ENCODE measurements around the gene C12orf57. TPM values are rescaled to one million over a fixed set of nuclear protein-coding genes. Genes with fewer than 3 reads are reported as not detected.

C12orf57 gene
- total and polyA plus RNA-seq, 9 of the 15 experiments (the other 6 are each of a cell fraction or from before 2014, with no cell fraction given) = 26.7 to 191 (median 107) TPM

- TF ChIP-seq HDAC3 (IDR thresholded peaks at IDR 0.05; ENCODE audit: borderline replicate concordance, partially characterized antibody) = no peak
- TF ChIP-seq, protein P1, sequence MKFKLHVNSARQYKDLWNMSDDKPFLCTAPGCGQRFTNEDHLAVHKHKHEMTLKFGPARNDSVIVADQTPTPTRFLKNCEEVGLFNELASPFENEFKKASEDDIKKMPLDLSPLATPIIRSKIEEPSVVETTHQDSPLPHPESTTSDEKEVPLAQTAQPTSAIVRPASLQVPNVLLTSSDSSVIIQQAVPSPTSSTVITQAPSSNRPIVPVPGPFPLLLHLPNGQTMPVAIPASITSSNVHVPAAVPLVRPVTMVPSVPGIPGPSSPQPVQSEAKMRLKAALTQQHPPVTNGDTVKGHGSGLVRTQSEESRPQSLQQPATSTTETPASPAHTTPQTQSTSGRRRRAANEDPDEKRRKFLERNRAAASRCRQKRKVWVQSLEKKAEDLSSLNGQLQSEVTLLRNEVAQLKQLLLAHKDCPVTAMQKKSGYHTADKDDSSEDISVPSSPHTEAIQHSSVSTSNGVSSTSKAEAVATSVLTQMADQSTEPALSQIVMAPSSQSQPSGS (CRISPR knock-in tag; IDR thresholded peaks at IDR 0.05) = no peak
- TF ChIP-seq HDAC8 (tag; IDR thresholded peaks at IDR 0.05) = no peak
- no peak for TF ChIP-seq MXD1 (CRISPR knock-in tag; IDR thresholded peaks at IDR 0.05; ENCODE audit: borderline replicate concordance, poor library complexity, severe bottlenecking)
- no peak for TF ChIP-seq KAT2B (IDR thresholded peaks at IDR 0.05; ENCODE audit: low read depth, low read length)
Measured at GRCh38 chr12:6980740-6981139, 36.9 kb downstream of the C12orf57 start (continued).

- Histone ChIP-seq H3K9me1 (ENCODE audit: control insufficient read depth, insufficient read depth, low read length) (no peaks in the 10 kb centered on the region), H3K9me3 (replicated peaks; ENCODE audit: control insufficient read depth, insufficient read depth, low read depth, low read length) (no peaks in the 10 kb centered on the region), H3K27ac (ENCODE audit: extremely low read depth, low read depth, low read length) (no peak overlapping the region), H3K9ac (ENCODE audit: insufficient read depth in 1 of 2, low read depth in 2 of 2, low read length in 2 of 2) (no peak overlapping the region), H3K27me3 (ENCODE audit: control insufficient read depth in 2 of 2, insufficient read depth in 2 of 2, low read length in 2 of 2) (no peaks in the 10 kb centered on the region), H3K4me1 (replicated peaks in 1 of 2; ENCODE audit: control insufficient read depth in 2 of 2, insufficient read depth in 2 of 2, low read length in 2 of 2) (peaks cover 0 to 4% of the 10 kb centered on the region in 2 experiments; a peak in 1 of 5 replicates), H3K4me2 (ENCODE audit: insufficient read depth, low read length) (no peak overlapping the region), H2AFZ (ENCODE audit: low read depth, low read length) (no peak overlapping the region), H3K4me3 (no peak overlapping the region), H4K20me1 (replicated peaks; ENCODE audit: control insufficient read depth, insufficient read depth, low read length) (no peaks in the 10 kb centered on the region), H3K79me2 (ENCODE audit: control insufficient read depth, insufficient read depth, low read length) (no peaks in the 10 kb centered on the region), H3K36me3 (ENCODE audit: control insufficient read depth, insufficient read depth, low read length) (peaks cover 70% of the 10 kb centered on the region)
- POLR2A ChIA-PET = interaction anchor here (0.6 to 1.0 kb wide), 2 partner anchors 15 to 1265 kb away, joined by 3 read pairs; no protein-coding TSS in a partner anchor
- no peak for DNase-seq (ENCODE audit: extremely low read depth in 1 of 4, low spot score in 3 of 4)
- BruUV-seq (replicated peaks) = no TSS peak
- in situ Hi-C loops (cut with MboI) = no loop called here
- ATAC-seq = no peak
- CTCF ChIA-PET (ENCODE audit: low intra/inter-chr PET ratio) = no interaction called here
- intact Hi-C loops (cut with micrococcal nuclease) = no loop called here
- 93% methylated on average over 5 of the region's 10 CpGs for WGBS (ENCODE audit: insufficient coverage, low coverage, missing lambda C conversion rate)
- no peak for FAIRE-seq
- no peak for TF ChIP-seq ZNF551 (CRISPR knock-in tag; IDR thresholded peaks at IDR 0.05)
- TF ChIP-seq, protein P2, sequence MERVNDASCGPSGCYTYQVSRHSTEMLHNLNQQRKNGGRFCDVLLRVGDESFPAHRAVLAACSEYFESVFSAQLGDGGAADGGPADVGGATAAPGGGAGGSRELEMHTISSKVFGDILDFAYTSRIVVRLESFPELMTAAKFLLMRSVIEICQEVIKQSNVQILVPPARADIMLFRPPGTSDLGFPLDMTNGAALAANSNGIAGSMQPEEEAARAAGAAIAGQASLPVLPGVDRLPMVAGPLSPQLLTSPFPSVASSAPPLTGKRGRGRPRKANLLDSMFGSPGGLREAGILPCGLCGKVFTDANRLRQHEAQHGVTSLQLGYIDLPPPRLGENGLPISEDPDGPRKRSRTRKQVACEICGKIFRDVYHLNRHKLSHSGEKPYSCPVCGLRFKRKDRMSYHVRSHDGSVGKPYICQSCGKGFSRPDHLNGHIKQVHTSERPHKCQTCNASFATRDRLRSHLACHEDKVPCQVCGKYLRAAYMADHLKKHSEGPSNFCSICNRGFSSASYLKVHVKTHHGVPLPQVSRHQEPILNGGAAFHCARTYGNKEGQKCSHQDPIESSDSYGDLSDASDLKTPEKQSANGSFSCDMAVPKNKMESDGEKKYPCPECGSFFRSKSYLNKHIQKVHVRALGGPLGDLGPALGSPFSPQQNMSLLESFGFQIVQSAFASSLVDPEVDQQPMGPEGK (CRISPR knock-in tag; IDR thresholded peaks at IDR 0.05; ENCODE audit: borderline replicate concordance) = no peak
- TF ChIP-seq, protein P3, sequence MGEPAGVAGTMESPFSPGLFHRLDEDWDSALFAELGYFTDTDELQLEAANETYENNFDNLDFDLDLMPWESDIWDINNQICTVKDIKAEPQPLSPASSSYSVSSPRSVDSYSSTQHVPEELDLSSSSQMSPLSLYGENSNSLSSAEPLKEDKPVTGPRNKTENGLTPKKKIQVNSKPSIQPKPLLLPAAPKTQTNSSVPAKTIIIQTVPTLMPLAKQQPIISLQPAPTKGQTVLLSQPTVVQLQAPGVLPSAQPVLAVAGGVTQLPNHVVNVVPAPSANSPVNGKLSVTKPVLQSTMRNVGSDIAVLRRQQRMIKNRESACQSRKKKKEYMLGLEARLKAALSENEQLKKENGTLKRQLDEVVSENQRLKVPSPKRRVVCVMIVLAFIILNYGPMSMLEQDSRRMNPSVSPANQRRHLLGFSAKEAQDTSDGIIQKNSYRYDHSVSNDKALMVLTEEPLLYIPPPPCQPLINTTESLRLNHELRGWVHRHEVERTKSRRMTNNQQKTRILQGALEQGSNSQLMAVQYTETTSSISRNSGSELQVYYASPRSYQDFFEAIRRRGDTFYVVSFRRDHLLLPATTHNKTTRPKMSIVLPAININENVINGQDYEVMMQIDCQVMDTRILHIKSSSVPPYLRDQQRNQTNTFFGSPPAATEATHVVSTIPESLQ (CRISPR knock-in tag; IDR thresholded peaks at IDR 0.05) = no peak
- no peak for TF ChIP-seq HSF4 (CRISPR knock-in tag; IDR thresholded peaks at IDR 0.05; ENCODE audit: borderline replicate concordance)
- TF ChIP-seq ZNF395 (CRISPR knock-in tag; IDR thresholded peaks at IDR 0.05) = no peak
- TF ChIP-seq ELF2 (CRISPR knock-in tag; IDR thresholded peaks at IDR 0.05) = no peak
Measured at GRCh38 chr12:6981152-6982052, 37.6 kb downstream of the C12orf57 start.
